Esophagus squamous epithelium (tissue), 5 donors: ENCODE measurements around the gene XPNPEP3. TPM values are rescaled to one million over a fixed set of nuclear protein-coding genes. Genes with fewer than 3 reads are reported as not detected.

Experiments
- DNase-seq: peaks from one replicate; lab custom pipeline; 2025; lab: John Stamatoyannopoulos, UW
- H3K27ac ChIP-seq, 4 donors: fragments of 200-600 bp; sonication (generic); one replicate each; pipeline ENCODE4 v1.5.1; 2016 to 2019; ENCODE audit warnings: mild to moderate bottlenecking in 1 of 4
- H3K27me3 ChIP-seq, 4 donors: fragments of 200-600 bp; sonication (generic); 1 replicate in 3 of 4; 2 replicates in 1 of 4; pipeline versions ENCODE4 v1.5.1 to v1.6.0; 2017 to 2021; ENCODE audit warnings: antibody characterized with exemption in 1 of 4
- H3K36me3 ChIP-seq, 3 donors: fragments of 200-600 bp; sonication (generic); one replicate each; pipeline ENCODE4 v1.5.1; 2016 to 2019
- H3K4me1 ChIP-seq, 3 donors: fragments of 200-600 bp; sonication (generic); one replicate each; pipeline ENCODE4 v1.5.1; 2017 to 2019
- H3K4me3 ChIP-seq, 4 donors: fragments of 200-600 bp; sonication (generic); 1 replicate in 3 of 4; 2 replicates in 1 of 4; pipeline ENCODE4 v1.5.1; 2016 to 2019; ENCODE audit warnings: mild to moderate bottlenecking in 2 of 4, moderate library complexity in 1 of 4
- H3K9me3 ChIP-seq, 3 donors: fragments of 200-600 bp; sonication (generic); one replicate each; pipeline ENCODE4 v1.5.1; 2016 to 2019
- POLR2A ChIP-seq, 4 donors: fragments of 450-650 bp; IDR thresholded peaks; one replicate each; pipeline ENCODE4 v1.6.1; 2017; ENCODE audit warnings: antibody characterized with exemption in 4 of 4, mild to moderate bottlenecking in 4 of 4, moderate library complexity in 3 of 4
- WGBS, 2 donors: methylation state at CpG; one replicate each; pipeline ENCODE4 v1.1.5; 2018; 5-methylcytosine and 5-hydroxymethylcytosine counted together
- intact Hi-C: fragments of 100-400 bp; cut with DNase I; formaldehyde crosslinking; loops from one replicate; pipeline ENCODE4 v1.15.0; 2022
- total RNA-seq, 4 donors: library from RNA; depleted of rRNA; stranded (reverse); fragments of >200 nt; gene quantifications; one replicate each; pipeline ENCODE4 v1.1.0, GENCODE V29; 2016
- TF ChIP-seq, protein P1 (sequence below), 6 experiments: fragments of 450-650 bp in 4 of 6; fragments of 200-600 bp in 2 of 6; sonication (generic) in 2 of 6; IDR thresholded peaks; one replicate each; pipeline ENCODE4 v1.5.1; 2016 to 2019; ENCODE audit warnings: antibody characterized with exemption in 6 of 6, mild to moderate bottlenecking in 4 of 6, moderate library complexity in 4 of 6
- donor health status: DM: yes; HTN: yes; CAD: no.

The XPNPEP3 gene
- total RNA-seq, 4 donors from 2014 or later, result 6.9 to 16.1 (median 9.0) TPM

DNA sequence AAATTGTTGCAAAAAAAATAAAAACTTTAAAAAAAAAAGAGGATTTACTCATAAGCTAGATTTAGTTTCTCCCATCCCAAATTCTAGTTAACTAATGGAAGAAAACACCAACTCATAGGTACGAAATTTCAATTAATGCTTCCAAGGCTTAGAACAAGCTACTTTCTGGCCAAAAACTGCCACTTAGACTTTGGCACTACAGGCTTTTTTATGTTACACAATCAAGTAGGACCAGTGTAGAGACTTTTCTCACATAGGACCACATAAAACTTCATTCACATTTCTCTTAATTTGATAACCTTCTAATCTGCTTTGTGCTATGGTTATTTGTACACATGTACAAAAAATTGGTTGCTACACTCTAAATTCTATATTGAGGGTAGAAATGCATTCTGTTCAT lies 3.6 kb upstream of the XPNPEP3 start:
- Histone ChIP-seq H3K27me3 (no peaks in the 10 kb centered on the region), H3K9me3 (no peaks in the 10 kb centered on the region), H3K36me3 (peaks cover 0 to 28% (median 8%) of the 10 kb centered on the region in 3 donors), H3K4me3 (no peak overlapping the region), H3K27ac (peak overlapping the region in 2 of 4 donors; percentile 5 to 96), H3K4me1 (peaks cover 14 to 58% (median 40%) of the 10 kb centered on the region in 3 donors)
- DNase-seq, result no peak
- 48 to 62% methylated on average over 1 of the region's 1 CpG for WGBS, 2 donors
- intact Hi-C loops, result no loop called here
- no peak for TF ChIP-seq POLR2A (IDR thresholded peaks at IDR 0.05)
- TF ChIP-seq, protein P1, sequence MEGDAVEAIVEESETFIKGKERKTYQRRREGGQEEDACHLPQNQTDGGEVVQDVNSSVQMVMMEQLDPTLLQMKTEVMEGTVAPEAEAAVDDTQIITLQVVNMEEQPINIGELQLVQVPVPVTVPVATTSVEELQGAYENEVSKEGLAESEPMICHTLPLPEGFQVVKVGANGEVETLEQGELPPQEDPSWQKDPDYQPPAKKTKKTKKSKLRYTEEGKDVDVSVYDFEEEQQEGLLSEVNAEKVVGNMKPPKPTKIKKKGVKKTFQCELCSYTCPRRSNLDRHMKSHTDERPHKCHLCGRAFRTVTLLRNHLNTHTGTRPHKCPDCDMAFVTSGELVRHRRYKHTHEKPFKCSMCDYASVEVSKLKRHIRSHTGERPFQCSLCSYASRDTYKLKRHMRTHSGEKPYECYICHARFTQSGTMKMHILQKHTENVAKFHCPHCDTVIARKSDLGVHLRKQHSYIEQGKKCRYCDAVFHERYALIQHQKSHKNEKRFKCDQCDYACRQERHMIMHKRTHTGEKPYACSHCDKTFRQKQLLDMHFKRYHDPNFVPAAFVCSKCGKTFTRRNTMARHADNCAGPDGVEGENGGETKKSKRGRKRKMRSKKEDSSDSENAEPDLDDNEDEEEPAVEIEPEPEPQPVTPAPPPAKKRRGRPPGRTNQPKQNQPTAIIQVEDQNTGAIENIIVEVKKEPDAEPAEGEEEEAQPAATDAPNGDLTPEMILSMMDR (IDR thresholded peaks at IDR 0.05), result no peak

DNA sequence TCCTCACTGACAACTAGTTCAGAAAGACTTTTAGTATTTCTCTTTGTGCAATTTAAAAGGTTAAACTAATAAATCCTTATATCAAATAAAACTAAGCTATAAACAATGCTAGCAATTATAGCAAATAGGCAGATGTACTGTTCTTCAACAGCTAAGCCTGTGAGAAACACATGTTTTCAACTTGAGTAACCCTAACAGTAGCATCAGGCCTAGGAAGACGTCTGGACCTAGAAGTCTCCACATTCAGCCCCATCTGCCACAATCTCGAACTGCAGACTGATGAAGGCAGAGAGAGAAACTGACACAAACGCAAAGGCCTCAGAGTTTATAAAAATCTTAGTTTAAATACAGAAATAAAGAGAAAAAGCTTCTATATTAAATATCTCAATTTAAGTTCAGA lies 3.0 kb upstream of the XPNPEP3 start:
- DNase-seq, result no peak
- Histone ChIP-seq H3K4me1 (peaks cover 14 to 65% (median 40%) of the 10 kb centered on the region in 3 donors), H3K9me3 (no peaks in the 10 kb centered on the region), H3K27me3 (no peaks in the 10 kb centered on the region), H3K27ac (peak overlapping the region in 2 of 4 donors; percentile 96 to 99), H3K36me3 (peaks cover 0 to 21% (median 5%) of the 10 kb centered on the region in 3 donors), H3K4me3 (peak overlapping the region in 1 of 4 donors; percentile 86)
- TF ChIP-seq, protein P1 (IDR thresholded peaks at IDR 0.05), result no peak
- no peak for TF ChIP-seq POLR2A (IDR thresholded peaks at IDR 0.05)
- intact Hi-C loops, result no loop called here
- 35 to 44% methylated on average over 3 of the region's 3 CpGs for WGBS, 2 donors

DNA sequence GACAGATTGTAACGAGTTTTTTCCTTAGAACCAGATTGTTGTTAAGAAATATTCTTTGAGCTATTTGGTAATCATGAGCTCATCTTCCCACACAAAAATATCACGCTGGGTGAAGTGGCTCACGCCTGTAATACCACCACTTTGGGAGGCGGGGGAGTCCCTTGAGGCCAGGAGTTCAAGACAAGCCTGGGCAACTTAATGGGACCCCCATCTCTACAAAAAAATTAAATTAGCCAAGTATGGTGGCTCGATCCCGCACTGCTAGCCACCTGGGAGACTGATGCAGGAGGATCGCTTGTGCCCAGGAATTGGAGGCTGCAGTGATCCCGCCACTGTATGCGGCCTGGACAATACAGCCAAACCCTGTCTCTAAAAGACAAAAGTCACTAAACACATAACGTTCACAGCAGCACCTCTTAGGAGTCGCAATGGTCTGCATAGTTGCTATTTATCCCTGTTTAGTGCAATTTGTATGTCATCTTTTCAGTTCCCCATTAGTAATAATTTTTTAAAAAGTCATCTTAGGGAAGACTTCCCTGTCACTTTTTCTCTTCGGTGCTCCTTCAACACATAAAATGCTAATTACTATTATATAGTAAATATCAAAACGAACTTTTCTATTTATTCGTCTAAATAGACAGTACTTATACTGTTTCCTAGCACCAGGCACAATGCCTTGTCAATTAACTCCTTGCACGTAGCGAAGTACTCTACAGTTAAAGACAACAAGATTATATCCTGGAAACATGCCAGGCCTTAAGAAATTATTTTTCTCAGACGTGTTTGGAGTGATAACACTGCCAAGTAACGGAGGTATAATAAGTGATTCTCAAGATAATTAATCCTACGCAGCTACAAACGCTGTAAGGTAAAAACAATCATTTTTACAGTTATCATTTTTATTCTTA lies 1.6 kb upstream of the XPNPEP3 start:
- no peaks in the 10 kb centered on the region for H3K27me3 ChIP-seq
- no peak for DNase-seq
- peak overlapping the region; percentile 93 to 99 (median 96) for H3K27ac ChIP-seq
- TF ChIP-seq POLR2A (IDR thresholded peaks at IDR 0.05), result no peak
- TF ChIP-seq, protein P1 (IDR thresholded peaks at IDR 0.05), result no peak
- intact Hi-C loops, result no loop called here
- H3K36me3 ChIP-seq, result peaks cover 0 to 13% (median 0%) of the 10 kb centered on the region in 3 donors
- H3K4me1 ChIP-seq, result peaks cover 14 to 67% (median 40%) of the 10 kb centered on the region in 3 donors
- H3K9me3 ChIP-seq, result no peaks in the 10 kb centered on the region
- H3K4me3 ChIP-seq, result peak overlapping the region; percentile 72 to 91 (median 85)
- 21 to 23% methylated on average over 20 of the region's 20 CpGs for WGBS, 2 donors

DNA sequence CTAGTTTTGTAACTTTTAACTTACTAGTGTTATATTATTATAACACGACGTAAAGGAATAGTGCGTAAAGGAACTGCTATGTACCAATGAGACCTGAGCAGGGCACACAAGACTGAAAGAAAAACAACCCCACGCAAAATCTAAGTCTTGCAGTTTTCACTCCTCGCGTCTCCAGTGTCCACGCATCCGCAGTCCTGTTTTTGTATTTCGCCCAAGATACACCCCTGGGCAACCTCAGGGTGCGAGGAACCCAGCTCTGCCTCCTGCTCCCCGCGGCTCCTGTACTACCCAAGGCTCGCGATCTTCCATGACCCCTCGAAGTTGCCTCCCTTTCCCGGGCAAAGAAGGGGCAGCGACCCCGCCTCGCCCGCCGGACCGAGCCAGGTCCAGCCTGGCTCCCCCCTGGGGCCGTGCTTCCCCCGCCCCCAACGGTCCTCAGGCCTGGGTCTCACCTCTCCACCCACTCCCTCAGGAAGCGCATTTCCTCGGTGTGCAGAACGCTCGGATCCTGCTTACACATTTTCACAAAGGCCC lies 902 bp upstream of the XPNPEP3 start:
- DNase-seq, result no peak
- Histone ChIP-seq H3K27me3 (no peaks in the 10 kb centered on the region), H3K27ac (peak overlapping the region; percentile 93 to 99 (median 96)), H3K4me3 (peak overlapping the region; percentile 72 to 91 (median 85)), H3K36me3 (peaks cover 0 to 10% (median 0%) of the 10 kb centered on the region in 3 donors), H3K4me1 (peaks cover 14 to 65% (median 40%) of the 10 kb centered on the region in 3 donors), H3K9me3 (no peaks in the 10 kb centered on the region)
- 0% methylated on average over 15 of the region's 29 CpGs for WGBS, 2 donors
- TF ChIP-seq POLR2A (IDR thresholded peaks at IDR 0.05), result no peak
- TF ChIP-seq, protein P1 (IDR thresholded peaks at IDR 0.05), result no peak
- intact Hi-C loops, result no loop called here
